HG02973 (cell line): ENCODE results near the gene GDF15.
"Not testable (repeated sequence)": the region's sequence is repeated elsewhere in the genome, so short reads cannot be mapped to it uniquely, and the experiment has no call there.

Experiments used
- ATAC-seq: cut with Tn5 transposase; IDR thresholded peaks from one replicate; pipeline ENCODE4 v1.9.1; 2021; ENCODE audit warnings: moderate library complexity; ENCODE audit not compliant: unreplicated experiment

GDF15 gene, protein sequence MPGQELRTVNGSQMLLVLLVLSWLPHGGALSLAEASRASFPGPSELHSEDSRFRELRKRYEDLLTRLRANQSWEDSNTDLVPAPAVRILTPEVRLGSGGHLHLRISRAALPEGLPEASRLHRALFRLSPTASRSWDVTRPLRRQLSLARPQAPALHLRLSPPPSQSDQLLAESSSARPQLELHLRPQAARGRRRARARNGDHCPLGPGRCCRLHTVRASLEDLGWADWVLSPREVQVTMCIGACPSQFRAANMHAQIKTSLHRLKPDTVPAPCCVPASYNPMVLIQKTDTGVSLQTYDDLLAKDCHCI

GRCh38 chr19:18385675-18386542 lies at the start of gene GDF15:
GDF15 (plus strand) TSS chr19:18386158; CDS start chr19:18386190, 32 bp downstream.
- ATAC-seq, result no peak

- ATAC-seq, result no peak
These were observed 47.4 kb upstream of the GDF15 start for GRCh38 chr19:18338541-18338940.

DNA sequence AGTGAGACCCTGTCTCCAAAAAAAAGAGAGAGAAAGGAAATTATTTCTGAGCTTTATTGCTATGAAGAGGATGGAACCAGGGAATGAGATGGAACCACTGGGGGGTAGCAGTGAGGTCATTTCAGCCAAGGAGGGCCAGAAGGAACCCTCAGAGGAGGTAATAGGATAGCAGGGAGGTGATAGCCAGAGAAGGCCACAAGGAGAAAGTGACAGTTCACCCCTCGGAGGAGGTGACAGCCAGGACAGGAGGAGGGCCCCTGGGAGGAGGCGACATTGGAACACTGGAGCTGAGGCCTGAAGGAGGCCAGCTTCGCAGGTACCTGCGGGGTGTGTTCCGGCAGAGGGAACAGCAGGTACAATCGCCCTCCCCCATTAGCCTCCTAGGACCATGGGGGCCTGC lies 46.2 kb upstream of the GDF15 start:
- ATAC-seq, result no peak

- no peak for ATAC-seq
These were observed 45.6 kb upstream of the GDF15 start, which contains the start of gene PGPEP1 for GRCh38 chr19:18340190-18340989. PGPEP1 (plus strand) TSS chr19:18340598; CDS start chr19:18340682, 84 bp downstream.

DNA sequence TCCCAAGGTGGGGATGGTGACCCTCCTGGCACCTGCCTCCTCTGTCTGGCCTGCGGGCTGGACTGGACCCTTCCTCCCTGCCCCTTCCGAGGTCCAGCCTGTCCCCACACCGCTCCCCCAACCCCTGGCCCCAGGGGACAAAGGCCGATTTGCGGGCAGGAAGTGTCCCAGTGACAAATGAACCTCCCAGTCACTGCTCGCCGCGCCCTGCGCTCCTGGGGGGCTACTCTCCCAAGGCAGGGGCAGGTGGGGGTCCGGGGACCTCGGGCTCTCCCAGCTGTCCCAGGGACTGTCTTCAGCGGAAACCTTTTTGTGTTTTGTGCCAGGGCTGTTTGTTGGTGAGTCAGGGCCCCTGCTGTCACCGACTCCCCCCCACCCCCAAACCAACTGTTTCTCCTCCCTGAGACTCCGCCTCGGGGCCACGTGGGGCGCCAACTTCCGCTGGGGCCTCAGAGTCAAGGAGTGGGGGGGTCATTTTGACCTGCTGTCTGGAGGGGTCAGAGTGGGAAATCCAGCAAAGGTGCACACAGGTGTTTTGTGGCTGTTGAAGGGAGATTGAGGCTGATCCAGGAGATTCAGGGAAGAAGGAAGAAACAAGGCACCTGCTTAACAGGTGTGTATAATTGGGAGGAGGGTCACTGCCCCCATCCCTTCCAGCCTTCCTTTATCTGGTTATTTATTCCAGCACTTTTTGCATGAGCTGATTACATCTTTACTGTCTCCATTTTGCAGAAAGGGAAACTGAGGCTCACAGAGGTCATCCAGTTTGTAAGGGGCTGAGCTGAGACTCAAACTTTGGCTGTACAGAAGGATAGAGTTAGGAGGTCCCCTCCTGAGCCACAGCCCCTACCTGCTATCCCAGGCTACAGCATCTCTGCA lies 44.7 kb upstream of the GDF15 start:
- ATAC-seq, result peak; percentile 48

- ATAC-seq, result no peak
These were observed 43.8 kb upstream of the GDF15 start for GRCh38 chr19:18342090-18342632.

- ATAC-seq, result no peak
These were observed 41.4 kb upstream of the GDF15 start for GRCh38 chr19:18344582-18344950.

DNA sequence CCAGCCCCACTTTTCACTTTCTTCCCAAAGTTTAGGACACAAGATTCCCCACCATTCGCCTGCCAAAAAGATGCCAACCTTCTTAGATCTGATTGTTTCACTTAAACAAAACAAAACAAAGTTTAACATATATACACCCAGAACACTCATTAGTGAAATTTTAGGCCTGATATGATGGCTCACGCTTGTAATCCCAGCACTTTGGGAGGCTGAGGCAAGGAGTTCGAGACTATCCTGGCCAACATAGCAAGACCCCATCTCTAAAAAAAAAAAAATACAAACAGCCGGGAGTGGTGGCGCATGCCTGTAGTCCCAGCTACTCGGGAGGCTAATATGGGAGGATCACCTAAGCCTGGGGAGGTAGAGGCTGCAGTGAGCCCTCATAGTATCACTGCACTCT lies 40.7 kb upstream of the GDF15 start:
- ATAC-seq, result no peak

GRCh38 chr19:18346091-18346490 lies 39.9 kb upstream of the GDF15 start:
- no peak for ATAC-seq

DNA sequence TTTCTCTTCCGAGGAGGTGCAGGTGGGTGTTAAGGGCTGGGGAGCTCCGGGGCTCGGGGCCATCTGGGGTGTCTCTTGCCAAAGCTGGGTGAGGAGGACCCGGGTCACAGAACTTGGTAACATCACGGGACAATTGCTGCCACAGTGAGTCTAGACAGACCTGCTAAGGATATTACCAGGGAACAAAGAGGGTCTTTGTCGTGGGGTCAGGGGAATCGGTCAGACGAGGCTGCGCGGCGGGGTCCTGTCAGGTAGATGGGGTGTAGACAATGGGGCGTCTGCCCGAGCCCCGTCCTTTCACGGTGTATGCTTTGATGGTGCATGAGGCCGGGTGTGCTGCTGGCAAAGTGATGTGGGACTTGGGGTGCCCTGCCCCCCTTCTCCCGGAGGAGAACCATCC lies 37.8 kb upstream of the GDF15 start:
- no peak for ATAC-seq

DNA sequence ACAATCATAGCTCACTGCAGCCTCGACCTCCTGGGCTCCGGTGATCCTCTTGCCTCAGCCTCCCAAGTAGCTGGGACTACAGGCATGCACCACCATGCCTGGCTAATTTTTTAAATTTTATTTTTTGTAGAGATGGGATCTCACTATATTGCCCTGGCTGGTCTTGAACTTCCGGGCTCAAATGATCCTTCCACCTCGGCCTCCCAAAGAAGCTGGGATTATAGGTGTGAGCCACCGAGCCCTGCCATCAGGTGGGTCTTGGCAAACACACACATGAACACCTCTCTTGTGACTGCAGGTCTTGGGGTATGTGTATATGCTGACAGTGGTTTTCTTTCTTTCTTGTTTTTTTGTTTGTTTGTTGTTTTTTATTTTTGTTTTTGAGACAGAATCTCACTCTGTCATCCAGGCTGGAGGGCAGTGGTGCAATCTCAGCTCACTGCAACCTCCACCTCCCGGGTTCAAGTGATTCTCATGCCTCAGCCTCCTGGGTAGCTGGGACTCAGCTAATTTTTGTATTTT lies 37.1 kb upstream of the GDF15 start:
- ATAC-seq, result not testable (repeated sequence)

DNA sequence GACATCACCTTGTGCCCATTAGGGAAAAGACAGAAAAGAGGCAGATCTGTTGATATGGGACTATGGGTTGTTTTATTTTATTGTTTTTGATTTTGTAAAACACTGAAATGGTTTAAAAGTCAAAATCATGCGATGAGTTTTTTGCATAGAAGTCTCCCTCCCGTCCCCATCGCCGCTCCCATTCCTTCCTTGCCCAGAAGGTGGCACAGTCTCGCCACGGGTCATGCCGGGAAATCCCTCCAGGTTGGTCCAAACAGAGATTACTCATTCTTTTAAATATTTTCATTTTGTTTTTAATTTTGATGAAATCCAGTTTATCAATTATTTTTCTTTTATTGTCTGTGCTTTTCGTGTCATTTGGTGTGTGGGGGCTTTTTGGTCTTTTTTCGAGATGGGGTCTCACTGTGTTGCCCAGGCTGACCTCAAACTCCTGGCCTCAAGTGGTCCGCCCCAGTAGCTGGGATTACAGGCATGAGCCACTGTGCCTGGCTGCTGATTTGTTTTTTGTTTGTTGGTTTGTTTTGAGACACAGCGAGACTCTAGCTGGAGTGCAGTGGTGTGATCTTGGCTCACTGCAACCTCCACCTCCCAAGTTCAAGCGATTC lies 36.3 kb upstream of the GDF15 start:
- ATAC-seq, result no peak

DNA sequence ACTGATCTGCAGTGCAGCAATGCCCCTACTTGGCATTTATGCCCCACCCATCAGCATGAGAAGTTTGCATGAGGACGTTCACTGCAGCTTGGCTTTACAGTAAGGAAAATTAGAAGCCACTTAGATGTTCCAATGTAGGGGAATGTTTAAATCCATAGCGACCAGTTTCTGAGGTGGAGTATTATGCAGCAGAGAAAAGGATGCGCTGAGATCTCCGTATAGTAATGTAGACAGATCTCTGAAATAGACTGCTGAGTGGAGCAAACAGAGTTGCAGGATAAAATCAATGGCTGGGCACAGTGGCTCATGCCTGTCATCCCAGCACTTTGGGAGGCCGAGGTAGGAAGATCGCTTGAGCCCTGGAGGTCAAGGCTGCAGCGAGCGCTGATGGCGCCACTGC lies 35.5 kb upstream of the GDF15 start:
- ATAC-seq, result no peak

DNA sequence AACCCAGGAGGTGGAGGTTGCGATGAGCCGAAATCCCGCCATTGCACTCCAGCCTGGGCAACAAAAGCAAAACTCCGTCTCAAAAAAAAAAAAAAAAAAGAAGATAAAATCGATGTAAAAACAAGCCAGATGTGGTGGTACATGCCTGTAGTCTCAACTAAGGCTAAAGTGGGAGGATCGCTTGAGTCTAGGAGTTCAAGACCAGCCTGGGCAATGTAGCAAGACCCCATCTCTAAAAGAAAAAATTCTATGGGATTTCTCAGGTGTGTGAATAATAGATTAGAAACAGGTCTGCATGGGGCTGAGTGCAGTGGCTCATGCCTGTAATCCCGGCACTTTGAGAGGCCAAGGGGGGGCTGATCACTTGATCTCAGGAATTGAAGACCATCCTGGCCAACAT lies 34.4 kb upstream of the GDF15 start:
- ATAC-seq, result no peak

GRCh38 chr19:18353378-18354005 lies 32.5 kb upstream of the GDF15 start:
- no peak for ATAC-seq

DNA sequence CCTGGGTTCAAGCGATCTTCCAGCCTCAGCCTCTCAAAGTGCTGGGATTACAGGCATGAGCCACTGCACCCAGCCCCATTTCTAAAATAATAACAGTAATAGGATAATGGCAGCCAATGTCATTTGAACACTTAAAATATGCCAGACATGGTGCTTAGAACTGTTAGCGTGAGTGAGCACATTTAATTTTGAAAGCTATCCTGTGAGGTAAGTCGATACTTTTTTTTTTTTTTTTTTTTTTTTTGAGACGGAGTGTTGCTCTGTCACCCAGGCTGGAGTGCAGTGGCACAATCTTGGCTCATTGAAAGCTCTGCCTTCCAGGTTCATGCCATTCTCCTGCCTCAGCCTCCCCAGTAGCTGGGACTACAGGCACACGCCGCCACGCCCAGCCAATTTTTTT lies 31.2 kb upstream of the GDF15 start:
- not testable (repeated sequence) for ATAC-seq

DNA sequence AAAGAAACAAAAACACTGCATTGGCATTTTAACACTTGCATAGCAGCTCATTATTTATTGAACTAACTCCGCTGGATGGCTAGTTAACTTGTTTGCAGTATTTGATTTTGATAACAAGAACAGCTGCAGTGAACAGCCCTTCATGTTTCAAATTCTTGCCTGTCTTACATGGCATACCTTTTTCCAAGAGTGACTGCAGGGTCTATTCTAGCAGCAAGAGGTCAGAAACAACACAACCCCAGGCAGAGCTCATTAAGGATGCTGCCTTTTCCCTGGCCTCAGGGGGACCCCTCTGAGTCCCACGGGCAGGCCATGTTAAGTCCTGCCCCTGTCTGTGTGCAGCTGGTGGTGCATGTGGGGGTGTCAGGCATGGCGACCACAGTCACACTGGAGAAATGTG lies 28.9 kb upstream of the GDF15 start:
- ATAC-seq, result no peak

DNA sequence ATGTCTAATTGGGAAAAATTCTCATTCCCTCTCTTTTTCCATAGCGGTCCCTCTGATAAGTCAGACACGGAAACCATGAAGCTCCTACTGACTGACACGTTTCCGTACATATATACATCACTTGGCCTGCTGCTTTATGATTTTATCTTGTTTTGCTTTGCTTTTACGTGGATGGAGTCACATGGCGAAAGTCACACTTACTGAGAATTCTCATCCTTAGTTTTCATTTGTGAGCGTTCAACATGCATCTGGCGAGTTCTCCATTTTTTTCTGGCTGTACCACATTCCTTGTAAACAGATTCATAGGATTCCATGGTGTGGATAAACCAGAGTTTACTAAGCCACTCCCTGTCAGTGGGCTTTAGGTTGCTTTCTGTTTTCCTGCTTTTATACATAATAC lies 24.3 kb upstream of the GDF15 start:
- no peak for ATAC-seq

GRCh38 chr19:18362934-18363542 lies 22.9 kb upstream of the GDF15 start:
- no peak for ATAC-seq
